GM21360 (cell line): ENCODE data around the gene SERPINB1.

ENCODE experiments used
- ATAC-seq: cut with Tn5 transposase; IDR thresholded peaks from one replicate; pipeline ENCODE4 v1.9.1; 2021; ENCODE audit warnings: mild to moderate bottlenecking, moderate library complexity; ENCODE audit not compliant: unreplicated experiment

SERPINB1 gene

DNA sequence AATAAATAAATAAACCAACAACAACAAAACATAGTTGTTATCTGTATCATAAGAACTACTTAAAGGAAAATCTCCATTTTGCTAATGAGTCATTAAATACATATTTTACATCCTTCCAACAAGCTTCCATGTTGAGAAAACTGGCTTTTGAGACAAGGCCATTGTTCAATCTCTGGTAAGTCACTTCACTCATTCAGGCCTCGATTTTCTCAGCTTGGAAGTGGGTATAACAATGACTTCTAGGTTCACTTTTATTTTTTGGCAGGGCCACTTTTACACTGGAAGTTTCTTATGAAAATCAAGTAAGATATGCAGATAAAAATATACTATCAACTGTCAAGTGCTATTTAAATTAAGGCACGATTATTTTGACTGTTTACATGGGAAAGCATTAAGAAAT is 46.5 kb downstream of the SERPINB1 start:
- no peak for ATAC-seq

DNA sequence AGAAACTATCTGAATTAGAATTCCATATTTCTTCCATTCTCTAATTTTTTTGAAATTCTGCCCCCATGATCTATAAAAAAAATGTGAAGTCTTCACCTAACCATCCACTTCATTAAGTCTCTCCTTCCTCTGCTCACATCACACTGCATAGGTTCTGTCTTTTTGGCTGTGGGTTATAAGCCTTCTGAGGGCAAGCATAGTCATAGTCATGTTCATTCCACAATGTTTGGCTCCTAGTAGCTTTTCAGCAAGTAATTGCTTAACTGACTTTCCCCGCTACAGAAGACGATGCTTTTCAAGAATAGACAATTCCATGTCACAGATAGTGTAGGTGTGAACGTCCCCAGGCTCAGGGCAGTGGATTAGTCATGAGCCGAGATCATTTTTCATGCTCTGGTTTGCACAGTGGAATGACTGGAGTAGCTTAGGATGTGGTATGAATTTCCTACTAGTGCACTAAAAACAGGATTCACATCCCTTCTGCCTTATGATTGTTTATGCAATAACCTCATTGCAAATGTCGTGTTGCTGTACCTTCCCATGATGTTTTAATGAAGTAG is 47.4 kb downstream of the SERPINB1 start:
- ATAC-seq, result no peak

DNA sequence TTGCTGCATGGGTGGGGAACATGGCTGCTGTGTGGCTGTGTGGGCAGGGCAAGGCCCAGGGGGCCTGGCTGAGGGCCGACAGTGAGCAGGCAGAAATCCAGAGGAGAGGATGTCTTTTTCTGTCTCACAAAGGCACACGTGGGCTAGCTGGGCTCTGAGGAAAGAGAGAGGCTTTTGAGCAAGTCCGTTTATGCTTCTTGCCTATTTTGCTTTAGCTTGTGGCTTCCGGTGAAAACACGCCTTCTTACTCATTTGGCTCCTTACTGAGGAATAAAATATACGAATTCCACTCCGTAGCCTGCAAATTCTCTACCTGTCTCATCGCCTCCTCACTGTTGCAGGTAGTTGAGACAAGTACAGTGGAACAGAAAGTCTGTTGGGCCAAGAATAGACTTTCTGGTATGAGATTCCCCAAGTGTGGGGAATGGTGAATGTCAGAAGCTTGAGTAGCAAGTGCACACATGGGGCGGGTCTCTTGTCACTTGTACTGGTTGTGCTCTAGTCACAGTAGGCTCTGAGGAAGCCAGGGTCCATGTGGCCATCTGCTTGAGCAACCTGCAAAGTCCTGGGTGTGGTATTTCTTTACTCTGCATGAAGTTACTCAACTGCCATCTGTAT is 48.0 kb downstream of the SERPINB1 start:
- ATAC-seq, result no peak

DNA sequence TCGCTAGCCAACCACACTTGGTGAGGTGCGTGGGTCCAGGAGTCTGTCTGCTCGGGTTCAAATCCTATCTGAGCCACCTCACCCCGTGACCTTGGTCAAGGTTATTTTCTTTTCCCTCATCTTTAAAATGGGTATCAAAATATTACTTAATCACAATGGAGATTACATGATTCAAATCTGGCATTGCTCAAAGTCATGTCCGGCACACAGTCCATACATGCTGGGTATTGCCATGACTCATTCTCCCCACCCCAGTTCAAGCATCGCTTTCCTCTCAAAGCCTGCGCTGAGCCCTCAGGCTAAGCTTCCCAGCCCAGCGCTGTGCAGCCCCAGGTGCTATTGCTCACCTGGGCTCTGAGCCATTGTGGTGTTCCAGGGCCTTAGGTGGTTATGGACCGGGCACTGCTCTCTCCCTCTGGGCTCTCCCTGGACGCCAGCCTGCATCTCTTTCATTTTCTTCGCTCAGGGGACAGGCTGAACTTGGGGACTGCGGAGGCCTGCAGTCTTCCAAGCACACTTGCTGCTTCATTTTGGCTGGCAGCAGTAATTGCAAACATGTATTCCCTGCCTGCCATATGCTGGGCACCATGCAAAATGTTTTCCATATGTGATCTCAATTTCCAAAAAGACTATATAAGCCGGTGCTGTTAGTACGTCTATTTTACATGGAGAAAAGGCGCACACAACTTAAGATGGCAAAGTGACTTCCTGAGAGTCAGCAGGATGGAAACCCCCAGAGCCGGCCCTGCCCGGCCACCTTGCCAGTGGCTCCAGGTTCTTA is 49.1 kb downstream of the SERPINB1 start:
- no peak for ATAC-seq

DNA sequence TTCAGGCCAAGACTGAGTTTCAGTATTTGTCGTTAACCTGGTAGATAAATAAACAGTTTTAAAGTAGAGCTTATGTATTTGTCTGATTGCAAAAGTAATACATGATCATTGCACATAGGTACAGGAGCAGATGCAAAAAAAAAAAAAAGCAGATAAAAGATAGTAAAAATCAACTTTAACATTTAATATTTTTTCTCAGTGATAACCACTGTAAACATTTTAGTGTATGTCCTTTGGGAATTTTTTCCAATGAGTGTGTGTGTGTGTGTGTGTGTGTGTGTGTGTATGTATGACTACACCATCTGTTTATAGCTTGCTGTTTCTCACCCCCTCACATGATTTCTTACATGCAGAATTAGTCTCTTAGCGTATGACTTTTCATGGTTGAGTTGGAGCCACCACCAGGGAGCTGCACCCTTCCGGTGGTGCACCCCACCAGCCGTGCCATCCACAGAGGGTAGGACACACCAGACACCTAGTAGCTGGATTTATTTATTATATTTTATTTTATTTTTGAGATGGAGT is 50.2 kb downstream of the SERPINB1 start:
- ATAC-seq, result no peak

DNA sequence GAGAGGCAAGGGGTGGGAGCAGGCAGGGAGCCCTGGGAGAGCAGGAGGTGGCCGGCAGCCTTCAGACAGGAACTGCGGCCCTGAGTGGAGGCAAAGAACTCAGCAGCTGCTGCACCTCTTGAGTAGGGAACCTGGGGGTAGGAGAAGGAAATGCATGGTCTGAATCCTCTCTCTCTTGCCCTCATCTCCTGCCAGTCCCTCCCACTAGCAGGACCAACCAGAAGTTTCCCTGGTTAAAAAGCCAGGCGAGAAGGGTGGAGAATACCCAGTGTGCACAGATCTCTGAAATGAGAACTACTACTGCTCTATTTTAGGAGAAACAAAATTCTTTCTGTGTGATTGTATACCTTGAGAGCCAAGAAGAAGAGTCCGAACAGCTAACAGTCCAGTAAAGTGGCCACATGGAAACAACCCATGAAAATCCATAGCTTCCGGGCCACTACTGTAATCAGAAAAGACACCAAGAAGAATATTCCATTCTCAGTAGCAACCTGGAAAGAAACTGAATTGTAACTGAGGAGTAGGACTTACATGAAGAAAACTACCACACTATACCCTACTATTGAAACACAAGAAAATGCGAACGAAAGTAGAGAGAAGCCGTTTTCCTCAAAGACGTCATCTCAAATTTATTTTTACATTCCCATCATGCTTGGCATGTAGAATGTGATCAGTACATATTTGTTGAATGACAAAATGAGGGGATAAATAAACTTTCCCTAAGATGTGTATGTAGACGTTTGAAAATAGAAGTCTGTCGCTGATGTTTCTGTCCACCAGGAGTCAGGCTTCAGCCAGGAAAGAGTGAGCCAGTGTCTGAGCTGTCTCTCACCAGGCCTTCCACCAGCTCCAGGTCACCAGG is 50.8 kb downstream of the SERPINB1 start:
- no peak for ATAC-seq

DNA sequence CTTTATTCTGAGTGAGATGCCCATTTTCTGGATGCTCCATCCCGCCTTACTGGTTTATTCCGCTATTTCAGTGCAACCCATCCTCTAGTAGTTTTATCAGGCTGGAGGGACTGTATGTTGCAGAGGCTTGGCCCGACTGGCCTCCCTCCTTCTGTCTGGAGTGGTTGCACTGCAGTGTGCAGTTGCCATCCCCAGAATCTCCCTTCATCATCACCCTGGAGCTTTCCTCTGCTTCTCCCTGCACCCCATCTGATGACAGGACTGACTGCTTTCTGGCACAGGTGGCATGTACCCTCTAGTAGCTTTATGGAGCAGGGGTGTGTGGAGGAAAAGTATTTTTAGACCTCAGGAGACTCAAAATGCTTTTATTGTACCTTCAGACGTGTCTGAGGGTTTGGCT is 55.4 kb downstream of the SERPINB1 start:
- ATAC-seq, result no peak

DNA sequence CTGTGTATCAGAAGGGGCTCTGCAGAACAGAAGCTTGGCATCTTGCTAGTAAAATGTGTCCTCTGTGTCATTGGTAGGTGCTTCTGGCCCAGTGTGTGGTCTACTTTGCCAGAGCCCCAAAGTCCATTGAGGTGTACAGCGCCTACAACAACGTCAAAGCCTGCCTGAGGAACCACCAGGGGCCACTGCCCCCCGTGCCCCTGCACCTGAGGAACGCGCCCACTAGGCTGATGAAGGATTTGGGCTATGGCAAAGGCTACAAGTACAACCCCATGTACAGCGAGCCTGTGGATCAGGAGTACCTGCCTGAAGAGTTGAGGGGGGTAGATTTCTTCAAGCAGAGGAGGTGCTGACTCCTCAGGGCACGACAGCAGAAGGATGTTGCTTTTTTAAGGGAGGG is 56.7 kb downstream of the SERPINB1 start:
- ATAC-seq, result no peak

DNA sequence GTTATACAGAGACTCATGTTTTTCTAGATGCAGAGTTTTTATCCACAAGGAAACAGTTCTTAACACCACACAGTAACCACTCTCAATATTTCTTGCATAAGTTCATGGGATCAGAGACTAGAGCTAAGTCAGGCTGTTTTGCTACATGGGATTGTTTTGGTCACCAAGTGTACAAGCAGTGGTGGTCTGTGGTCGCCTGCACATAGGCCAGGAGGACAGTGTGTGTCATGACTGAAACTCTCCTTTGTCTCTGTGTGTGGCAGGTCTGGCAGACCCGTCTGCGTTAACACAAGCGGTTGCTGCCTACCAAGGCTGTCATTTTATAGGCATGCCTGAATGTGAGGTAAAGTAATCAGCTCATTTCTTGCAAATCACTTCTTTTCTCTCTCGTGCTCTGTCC is 57.6 kb downstream of the SERPINB1 start:
- ATAC-seq, result no peak

DNA sequence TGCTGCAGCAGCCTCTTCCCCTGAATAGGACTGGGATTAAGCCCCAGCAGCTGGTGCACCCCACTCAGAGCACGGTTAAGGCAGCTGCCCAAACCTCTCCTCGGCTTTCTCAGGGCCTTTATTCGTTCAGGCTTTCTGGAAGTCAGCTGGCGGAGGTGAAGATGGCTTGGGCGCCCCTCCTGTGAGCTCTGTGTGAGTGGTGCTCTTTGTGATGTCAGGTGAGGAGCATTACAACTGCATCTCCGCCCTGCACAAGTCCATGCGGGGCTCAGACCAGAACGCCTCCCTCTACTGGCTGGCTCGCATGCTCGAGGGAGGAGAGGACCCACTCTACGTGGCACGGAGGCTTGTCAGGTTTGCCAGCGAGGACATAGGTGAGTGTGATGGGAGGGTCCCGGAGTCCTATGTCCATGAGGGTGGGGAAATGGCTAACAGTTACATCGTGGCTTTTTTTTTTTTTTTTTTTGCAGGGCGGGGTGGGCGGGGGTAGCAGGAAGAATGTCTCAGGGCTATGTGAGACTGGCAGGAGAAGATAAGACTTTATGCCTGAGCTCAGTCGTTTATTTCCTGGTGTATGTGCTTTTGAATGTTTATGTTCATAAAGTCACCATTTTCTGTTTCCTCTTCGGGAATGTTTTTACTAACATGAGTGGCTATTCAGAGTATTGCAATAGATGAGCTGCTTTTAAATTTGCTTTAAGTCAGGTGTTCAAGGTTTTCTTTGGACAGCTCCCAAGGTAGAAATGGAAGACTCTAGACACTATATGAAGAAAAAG is 58.3 kb downstream of the SERPINB1 start:
- ATAC-seq, result no peak

DNA sequence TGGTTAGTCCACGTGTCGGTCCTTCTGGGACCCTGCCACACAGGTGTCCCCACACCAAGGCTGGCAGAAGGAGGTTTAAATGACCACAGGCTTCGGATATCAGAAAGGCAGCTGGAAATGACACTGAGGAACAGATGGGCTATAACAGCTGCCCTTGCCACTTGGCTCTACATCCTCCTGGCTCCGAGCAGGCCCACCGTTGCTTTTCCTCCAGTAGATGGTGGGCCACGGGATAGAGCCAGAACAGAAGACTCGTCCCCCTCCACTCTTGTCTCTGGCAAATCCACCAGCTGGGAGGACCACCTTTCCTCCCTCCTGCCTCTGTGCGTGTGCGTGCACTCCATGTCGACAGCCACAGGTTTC is 58.9 kb downstream of the SERPINB1 start:
- ATAC-seq, result no peak

DNA sequence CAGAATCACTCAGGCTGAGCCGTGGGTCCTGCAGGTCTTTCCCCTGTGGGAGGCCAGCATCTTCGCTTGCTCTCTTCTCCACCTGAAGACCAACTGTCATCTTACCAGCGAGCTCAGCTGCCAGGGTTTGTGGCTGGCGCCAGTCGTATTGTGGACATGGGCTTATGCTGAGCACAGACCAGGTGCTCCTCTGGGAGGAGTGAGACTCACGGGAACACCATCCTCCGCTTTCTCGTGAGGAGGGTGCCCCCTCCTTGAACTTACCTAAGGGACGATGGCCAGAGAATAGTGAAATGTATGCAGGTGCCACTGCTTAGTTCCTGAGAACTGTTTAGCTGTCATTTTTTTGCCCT is 59.3 kb downstream of the SERPINB1 start:
- no peak for ATAC-seq
